ENCODE results near the gene FGD3.
"Not testable (repeated sequence)": the region's sequence is repeated elsewhere in the genome, so short reads cannot be mapped to it uniquely, and the experiment has no call there.

FGD3 gene

DNA sequence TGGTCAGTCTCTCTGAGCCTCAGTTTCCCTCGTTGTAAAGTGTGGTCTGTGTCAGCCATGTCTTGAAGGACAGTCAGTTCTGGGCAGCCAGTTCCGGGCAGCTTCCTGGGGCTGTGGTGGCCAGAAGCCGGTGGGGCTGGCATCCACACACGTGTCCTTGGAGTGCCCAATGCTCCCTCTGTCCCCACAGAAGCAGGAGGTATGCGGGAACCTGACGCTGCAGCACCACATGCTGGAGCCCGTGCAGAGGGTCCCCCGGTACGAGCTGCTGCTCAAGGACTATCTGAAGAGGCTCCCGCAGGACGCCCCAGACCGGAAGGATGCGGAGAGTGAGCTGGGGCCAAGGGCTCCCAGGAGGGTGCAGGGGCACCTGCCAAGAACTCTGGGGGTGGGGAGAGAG is 62.7 kb downstream of the FGD3 start:
- DNase-seq = no peak

- DNase-seq = no peak
Observed at GRCh38 chr9:93010704-93011103, 63.4 kb downstream of the FGD3 start.

GRCh38 chr9:93011114-93011513 is 63.8 kb downstream of the FGD3 start:
- DNase-seq = no peak

DNA sequence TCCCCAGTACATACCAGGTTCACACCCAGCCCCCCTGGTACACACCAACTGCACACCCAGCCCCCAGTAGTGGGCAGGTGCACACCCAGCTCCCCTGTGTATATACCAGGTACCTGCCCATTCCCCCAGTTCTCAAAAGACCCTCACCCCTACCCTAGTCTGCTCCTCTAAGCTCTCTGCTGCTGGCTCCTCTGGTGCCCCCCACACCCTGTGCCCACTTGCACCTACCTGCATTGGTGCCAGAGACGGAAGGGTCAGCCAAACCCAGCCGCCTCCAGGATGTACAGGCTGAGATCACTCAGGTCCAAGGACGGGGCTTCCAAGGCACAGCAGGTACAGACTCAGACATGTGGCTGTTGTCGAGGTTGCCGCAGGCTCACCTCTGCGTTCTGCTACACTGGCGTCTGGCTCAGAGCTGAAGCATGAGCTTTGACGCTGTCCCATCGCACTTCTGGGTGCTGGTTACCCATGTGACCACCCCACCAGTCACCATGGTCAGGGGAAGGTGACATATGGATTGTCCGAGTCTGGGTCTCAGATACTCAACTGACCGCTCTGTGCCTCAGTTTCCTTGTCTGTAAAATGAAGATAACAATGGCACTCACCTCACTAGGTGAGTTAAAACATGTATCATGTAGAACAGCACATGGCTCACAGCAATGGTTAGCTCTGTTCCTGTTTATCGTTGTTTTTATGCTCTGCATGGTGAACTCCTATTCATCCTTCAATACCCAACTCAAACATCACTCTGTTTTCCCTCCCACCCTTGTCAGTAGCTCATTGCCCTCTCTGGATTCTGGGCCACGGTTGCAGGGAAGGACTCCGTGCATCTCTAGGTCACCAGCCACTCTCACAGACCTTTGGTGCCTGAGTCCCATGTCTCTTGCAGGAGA is 65.9 kb downstream of the FGD3 start:
- no peak for DNase-seq

DNA sequence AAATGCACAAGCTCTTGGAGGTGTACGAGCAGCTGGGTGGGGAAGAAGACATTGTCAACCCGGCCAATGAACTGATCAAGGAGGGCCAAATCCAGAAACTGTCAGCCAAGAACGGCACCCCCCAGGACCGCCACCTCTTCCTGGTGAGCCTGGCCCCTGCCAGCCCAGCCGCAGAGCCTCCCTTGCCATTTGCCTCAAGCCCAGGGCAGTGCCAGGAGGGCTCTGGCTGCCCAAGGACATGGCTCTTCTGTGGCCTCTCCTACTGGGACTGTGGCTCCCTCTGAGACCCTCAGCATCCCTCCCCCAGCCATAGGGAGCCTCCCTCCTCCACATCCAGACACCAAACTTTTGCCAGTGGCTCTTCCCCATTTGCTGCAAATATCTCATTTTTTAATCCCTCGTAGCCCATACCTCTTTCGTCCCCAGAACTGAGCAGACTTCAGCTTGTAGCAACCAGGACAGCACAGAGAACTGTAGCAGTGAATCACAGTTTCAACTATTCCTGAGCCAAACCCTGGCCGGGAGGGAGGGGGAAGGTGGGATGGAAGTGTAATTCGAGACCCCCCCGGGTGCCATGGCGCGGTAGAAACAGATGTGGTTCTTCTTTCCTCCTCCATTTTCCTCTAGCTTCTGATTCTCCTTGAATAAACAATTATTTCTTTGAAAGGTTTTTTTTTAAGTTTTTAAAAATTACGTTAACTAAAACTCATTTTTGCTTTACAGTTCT is 66.7 kb downstream of the FGD3 start:
- DNase-seq = no peak

GRCh38 chr9:93015190-93015589 is 67.9 kb downstream of the FGD3 start:
- not testable (repeated sequence) for DNase-seq

- no peak for DNase-seq
Observed at GRCh38 chr9:93017621-93018020, 70.3 kb downstream of the FGD3 start.

GRCh38 chr9:93020151-93020550 is 72.8 kb downstream of the FGD3 start:
- DNase-seq = no peak

DNA sequence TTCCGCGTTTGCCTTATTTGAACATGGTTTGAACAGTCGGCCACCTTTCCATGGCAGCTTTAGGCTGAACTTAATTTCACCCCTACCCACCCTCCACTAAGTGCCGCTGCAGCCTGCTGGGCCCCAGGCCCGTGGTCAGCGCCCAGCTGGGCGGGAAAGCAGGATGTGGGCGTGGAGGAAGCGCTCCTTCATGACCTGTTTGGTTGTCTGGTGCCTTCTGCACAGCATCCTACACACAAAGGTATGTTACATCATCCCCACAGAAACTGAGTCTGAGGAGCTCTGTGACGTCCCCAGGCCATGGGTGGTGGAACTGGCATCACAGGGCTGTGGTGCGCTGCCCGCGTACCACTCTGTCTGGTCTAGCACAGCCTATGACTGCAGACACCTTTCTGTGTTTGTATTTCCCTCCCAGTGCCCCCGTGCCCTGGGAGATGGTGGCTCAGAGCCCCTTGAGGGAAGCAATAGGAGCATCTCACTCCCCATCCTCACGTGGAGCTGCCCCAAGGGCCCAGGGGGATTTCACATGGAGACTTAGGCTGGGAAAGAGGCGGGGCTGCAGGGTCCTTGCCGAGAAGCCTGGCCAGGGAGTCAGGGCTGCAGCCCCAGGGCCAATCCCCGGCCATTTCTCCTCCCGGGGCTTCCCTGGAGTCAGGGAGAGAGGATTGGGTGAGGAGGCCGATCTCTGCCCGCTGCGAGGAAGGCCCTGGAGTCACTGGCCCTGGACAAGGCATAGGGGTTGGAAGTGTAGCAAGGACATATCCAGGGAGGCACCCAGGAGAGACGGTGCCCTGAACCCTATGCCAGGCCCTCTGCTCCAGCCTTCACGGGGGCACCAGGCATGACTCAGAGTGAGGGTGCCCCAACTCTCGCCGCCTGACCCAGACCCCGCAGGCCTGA is 73.7 kb downstream of the FGD3 start:
- no peak for DNase-seq

GRCh38 chr9:93022066-93022465 is 74.7 kb downstream of the FGD3 start:
- DNase-seq = no peak

DNA sequence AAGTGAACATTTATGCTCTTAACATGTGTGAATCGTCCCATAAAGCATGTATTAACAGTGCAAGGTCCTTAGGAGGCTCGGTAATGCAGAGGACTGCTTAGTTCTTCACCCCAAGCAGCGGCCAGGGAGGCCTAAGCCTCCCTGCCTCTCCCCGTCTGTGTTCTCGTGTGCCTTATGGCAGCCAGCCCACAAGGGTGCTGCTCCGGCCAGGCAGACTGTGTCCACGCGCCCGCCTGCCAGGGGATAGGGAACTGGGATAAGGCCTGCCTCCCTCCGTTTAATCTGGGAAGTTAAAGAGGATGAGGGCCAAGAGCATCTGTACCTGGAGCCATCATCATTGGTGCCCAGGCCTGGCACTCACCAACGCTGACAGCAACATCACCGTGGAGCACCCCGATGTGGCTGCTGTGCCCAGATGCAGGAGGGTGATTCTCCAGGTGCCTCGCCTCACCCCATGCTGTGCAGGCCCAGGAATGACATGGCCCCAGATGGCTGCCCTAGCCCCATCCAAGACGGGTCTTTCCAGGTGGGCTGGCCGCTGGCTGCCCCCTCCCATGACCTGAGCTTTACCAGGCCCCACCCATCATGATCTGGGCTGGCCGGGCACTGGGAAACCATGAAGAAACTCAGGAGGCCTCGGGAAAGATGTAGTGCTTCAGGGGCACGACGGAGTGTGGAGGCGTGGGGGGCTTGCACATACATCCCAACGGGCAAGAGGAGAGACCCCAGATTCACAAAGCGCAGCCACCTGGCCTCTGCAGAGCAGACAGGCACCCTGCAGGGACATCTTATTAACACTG is 75.6 kb downstream of the FGD3 start:
- DNase-seq = no peak

GRCh38 chr9:93023521-93023815 is 76.1 kb downstream of the FGD3 start:
- DNase-seq = no peak

DNA sequence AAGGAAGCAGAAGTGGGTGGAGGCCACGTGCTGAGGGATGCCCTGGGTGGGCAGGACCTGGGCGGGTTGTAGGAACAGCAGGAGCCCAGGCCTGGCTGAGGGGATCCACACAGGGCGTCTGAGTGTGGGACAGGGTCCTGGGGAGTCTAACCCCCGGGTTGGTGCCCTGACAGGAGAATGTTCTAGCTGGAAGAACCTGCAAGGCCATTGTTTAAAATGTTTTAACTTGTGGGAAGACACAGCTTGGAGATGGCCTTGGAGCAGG is 77.3 kb downstream of the FGD3 start:
- no peak for DNase-seq

DNA sequence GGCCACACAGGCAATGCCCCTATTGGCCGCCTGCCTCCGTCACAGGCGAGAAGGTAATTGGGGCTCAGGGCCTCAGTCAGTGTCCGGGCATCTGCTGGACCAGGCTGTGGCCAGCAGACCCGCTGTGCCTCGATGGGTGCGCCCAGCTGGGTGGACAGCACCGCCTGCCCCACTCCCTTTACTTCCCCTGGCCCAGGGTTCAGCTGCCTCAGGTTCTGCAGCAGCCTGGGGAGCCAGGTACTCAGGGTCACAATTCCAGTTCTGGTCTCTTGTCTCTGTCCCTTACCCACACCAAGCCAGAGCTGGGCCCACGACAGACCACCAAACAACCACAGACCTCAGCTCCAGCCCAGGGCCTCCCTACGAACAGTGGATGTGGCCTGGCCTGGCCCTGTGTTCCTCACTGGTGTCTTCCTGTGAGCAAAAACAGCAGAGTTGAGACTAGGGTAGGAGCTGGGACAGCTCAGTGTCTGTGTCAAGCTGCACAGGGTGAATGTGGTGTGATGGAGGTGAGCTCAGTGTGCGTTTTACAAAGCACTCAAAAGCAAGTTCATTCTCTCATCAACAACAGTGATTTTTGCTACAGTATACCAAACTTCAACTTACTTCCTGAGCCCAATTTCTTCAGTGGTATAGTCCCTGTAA is 77.8 kb downstream of the FGD3 start:
- DNase-seq = no peak

GRCh38 chr9:93025736-93026135 is 78.4 kb downstream of the FGD3 start:
- no peak for DNase-seq

GRCh38 chr9:93026640-93027039 is 79.3 kb downstream of the FGD3 start:
- DNase-seq = no peak

GRCh38 chr9:93027750-93028149 is 80.4 kb downstream of the FGD3 start:
- DNase-seq = no peak

- DNase-seq = no peak
Observed at GRCh38 chr9:93028448-93029006, 81.2 kb downstream of the FGD3 start.

- no peak for DNase-seq
Observed at GRCh38 chr9:93030642-93031628, 83.6 kb downstream of the FGD3 start.

DNA sequence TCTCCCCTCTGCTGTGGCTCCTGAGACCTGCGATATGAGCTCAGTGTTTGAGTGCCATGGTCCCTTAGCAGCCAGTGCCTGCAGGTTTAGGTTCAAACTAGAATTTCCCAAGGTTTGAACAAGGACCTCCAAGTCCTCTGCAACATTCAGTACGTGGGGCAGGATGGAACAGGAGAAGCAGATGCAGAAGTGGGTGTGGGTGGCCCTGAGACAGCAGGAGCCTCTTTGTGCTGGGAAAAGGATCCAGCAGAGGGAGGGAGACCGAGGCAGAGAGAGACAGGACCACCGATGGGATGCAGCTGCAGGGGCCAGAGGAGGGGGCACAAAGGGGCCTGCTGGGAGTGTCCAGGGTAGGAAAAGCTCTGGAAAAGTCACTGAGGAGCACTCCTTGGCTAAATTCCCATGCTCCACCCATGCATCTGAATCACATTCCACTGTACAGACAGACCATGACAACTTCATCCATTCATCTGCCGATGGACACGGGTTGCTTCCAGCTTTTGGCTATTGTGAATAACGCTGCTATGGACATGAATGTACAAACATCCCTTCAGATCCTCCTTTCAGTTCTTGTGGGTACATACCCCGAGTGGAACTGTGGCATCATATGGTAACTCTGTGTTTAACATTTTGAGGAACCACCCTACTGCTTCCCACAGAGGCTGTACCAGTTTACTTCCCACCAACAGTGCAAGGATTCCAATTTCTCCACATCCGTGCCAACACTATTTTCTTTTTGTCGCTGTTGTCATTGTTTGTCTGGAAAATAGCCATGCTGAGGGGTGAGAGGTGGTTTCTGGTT is 84.5 kb downstream of the FGD3 start:
- no peak for DNase-seq
